ENCODE data around the gene GLT1D1. TPM values are rescaled to one million over a fixed set of nuclear protein-coding genes. Genes with fewer than 3 reads are reported as not detected.
A peak's percentile ranks its signal among the peaks of the same experiment; 100 is the strongest.

The GLT1D1 gene
- total RNA-seq, 6 donors from 2014 or later = 4.1 to 8.3 (median 6.5) TPM

GRCh38 chr12:128861226-128862016, 8.1 kb downstream of the GLT1D1 start:
- no peak for DNase-seq
- Histone ChIP-seq H3K27ac (no peak overlapping the region), H3K4me3 (no peak overlapping the region), H3K36me3 (no peaks in the 10 kb centered on the region), H3K9me3 (no peaks in the 10 kb centered on the region), H3K4me1 (no peaks in the 10 kb centered on the region), H3K27me3 (no peaks in the 10 kb centered on the region)
- WGBS, 2 donors = 66 to 73% methylated on average over 15 of the region's 15 CpGs
- TF ChIP-seq POLR2AphosphoS5 (IDR thresholded peaks at IDR 0.05) (no peak), CTCF (IDR thresholded peaks at IDR 0.05) (no peak), EP300 (IDR thresholded peaks at IDR 0.05) (no peak), POLR2A (IDR thresholded peaks at IDR 0.05) (no peak)
- no peak for ATAC-seq (ENCODE audit: low FRiP score in 2 of 2)

- TF ChIP-seq EP300 (IDR thresholded peaks at IDR 0.05) (no peak), CTCF (IDR thresholded peaks at IDR 0.05) (no peak), POLR2A (IDR thresholded peaks at IDR 0.05) (no peak), POLR2AphosphoS5 (IDR thresholded peaks at IDR 0.05) (no peak)
- Histone ChIP-seq H3K4me3 (no peak overlapping the region), H3K27me3 (no peaks in the 10 kb centered on the region), H3K27ac (no peak overlapping the region), H3K4me1 (no peaks in the 10 kb centered on the region), H3K9me3 (no peaks in the 10 kb centered on the region), H3K36me3 (no peaks in the 10 kb centered on the region)
- no peak for DNase-seq
- no peak for ATAC-seq (ENCODE audit: low FRiP score in 2 of 2)
- 67 to 74% methylated on average over 11 of the region's 11 CpGs for WGBS, 2 donors
These were observed 10.7 kb downstream of the GLT1D1 start for GRCh38 chr12:128863957-128864356.

DNA sequence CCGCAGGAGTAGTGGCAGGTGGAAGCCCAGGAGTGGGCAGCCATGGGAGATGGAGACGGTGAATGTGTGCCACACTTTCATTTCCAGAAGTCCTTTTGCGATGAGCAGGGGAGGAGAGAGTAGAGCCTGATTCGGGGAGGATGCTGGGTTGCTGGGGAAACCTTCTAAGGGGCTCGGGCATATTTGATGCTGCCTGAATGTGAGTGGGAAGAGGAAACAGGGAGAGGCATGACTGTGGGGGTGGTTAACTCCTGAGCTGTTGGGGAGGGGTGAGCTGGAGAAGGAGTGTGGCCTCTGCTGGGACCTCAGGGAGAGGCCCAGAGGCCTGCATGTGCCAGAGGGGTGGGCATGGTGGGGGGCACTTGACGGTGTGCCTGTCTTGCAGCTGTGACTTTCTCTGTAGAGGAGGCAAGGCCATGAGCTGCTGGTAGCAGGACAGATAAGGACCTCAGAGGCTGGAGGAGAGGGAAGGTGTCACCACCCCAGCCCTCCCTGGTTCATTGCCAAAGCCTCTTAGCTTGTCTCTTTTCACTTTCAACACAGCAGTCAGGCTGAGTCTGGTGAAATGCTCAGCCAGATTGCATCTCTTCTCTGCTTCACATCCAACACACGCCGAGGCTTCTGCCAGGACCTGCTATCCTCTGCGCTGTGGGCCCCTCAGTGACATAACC, 11.4 kb downstream of the GLT1D1 start:
- no peaks in the 10 kb centered on the region for H3K27me3 ChIP-seq
- WGBS, 2 donors = 76 to 81% methylated on average over 9 of the region's 9 CpGs
- TF ChIP-seq POLR2AphosphoS5 (IDR thresholded peaks at IDR 0.05) (no peak), EP300 (IDR thresholded peaks at IDR 0.05) (no peak), CTCF (IDR thresholded peaks at IDR 0.05) (no peak)
- peak; percentile 17 to 56 for ATAC-seq (ENCODE audit: low FRiP score in 2 of 2)
- no peaks in the 10 kb centered on the region for H3K4me1 ChIP-seq
- no peak overlapping the region for H3K4me3 ChIP-seq
- H3K9me3 ChIP-seq = no peaks in the 10 kb centered on the region
- H3K27ac ChIP-seq = no peak overlapping the region
- DNase-seq = peak in 1 of 2 donors; percentile 25
- no peaks in the 10 kb centered on the region for H3K36me3 ChIP-seq

DNA sequence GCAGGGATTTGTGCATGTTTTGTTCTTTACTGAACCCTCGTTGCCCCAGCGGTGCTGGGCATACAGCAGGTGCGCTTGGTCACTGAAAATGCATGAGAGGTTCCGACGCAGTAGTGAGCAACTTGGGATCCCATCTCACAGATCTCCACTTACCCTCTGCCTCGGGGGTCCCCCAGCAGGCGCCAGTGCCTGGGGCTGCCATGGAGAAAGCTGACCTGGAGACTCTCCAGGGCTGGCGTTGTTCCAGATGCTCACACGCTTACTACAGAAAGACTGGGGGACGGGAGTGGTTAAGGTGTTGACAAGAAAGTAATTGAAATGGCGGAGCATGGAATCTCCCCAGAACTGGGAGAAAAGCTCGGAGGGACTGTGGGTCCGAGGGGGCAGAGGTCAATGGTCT, 14.2 kb downstream of the GLT1D1 start:
- WGBS, 2 donors = 78 to 79% methylated on average over 13 of the region's 13 CpGs
- Histone ChIP-seq H3K27ac (no peak overlapping the region), H3K4me3 (no peak overlapping the region), H3K4me1 (no peaks in the 10 kb centered on the region), H3K36me3 (no peaks in the 10 kb centered on the region), H3K9me3 (no peaks in the 10 kb centered on the region), H3K27me3 (no peaks in the 10 kb centered on the region)
- TF ChIP-seq EP300 (IDR thresholded peaks at IDR 0.05) = no peak
- TF ChIP-seq POLR2A (IDR thresholded peaks at IDR 0.05) = no peak
- TF ChIP-seq CTCF (IDR thresholded peaks at IDR 0.05) = no peak
- ATAC-seq (ENCODE audit: low FRiP score in 2 of 2) = no peak
- DNase-seq = peak in 1 of 2 donors; percentile 24

All from upper lobe of left lung (tissue), 6 donors.